Psoas muscle (tissue), 8 donors: ENCODE results near the gene GALM. TPM values are rescaled to one million over a fixed set of nuclear protein-coding genes. Genes with fewer than 3 reads are reported as not detected.

Experiments
- ATAC-seq, 4 donors: fragments of 200-7000 bp; cut with Tn5 transposase; one replicate each; pipeline ENCODE4 v1.9.1; 2020; ENCODE audit warnings: moderate library complexity in 3 of 4, mild to moderate bottlenecking in 2 of 4
- DNase-seq, 2 donors: peaks; one replicate each; pipeline ENCODE4 v3.0.0-alpha.2; 2020
- H3K27ac ChIP-seq: fragments of 200-600 bp; one replicate; pipeline ENCODE4 v1.8.0; 2022
- H3K27me3 ChIP-seq, 3 donors: fragments of 200-600 bp in 1 of 3; one replicate each; pipeline versions ENCODE4 v1.6.1 to v1.8.0; 2013 to 2022; ENCODE audit warnings: low read length in 2 of 3, mild to moderate bottlenecking in 2 of 3, moderate library complexity in 1 of 3; ENCODE audit not compliant: insufficient read depth in 3 of 3
- H3K36me3 ChIP-seq, 2 donors: fragments of 200-600 bp in 1 of 2; one replicate each; pipeline versions ENCODE4 v1.6.1 to v1.8.0; 2013 to 2022; ENCODE audit warnings: low read depth in 1 of 2, mild to moderate bottlenecking in 1 of 2, moderate library complexity in 1 of 2; ENCODE audit not compliant: insufficient read depth in 1 of 2
- H3K4me1 ChIP-seq: fragments of 200-600 bp; one replicate; pipeline ENCODE4 v1.8.0; 2022
- H3K4me3 ChIP-seq: fragments of 200-600 bp; one replicate; pipeline ENCODE4 v1.8.0; 2022; ENCODE audit warnings: mild to moderate bottlenecking
- H3K9me3 ChIP-seq: fragments of 200-600 bp; one replicate; pipeline ENCODE4 v1.8.0; 2022
- CTCF ChIP-seq: fragments of 200-600 bp; IDR thresholded peaks from one replicate; pipeline ENCODE4 v1.8.0; 2022; ENCODE audit warnings: antibody characterized with exemption
- whole genome bisulfite sequencing, 3 donors: extraction: QIAGEN DNeasy Blood & Tissue Kit; methylation state at CpG; one replicate each; pipeline versions ENCODE4 v1.1.6 to v1.1.7; 2013; 5-methylcytosine and 5-hydroxymethylcytosine counted together
- intact Hi-C, 2 donors: fragments of 100-400 bp; cut with DNase I; formaldehyde crosslinking; loops; one replicate each; pipeline versions ENCODE4 v1.11.0 to v1.14.2; 2022
- polyA plus RNA-seq, 3 donors: library from polyadenylated mRNA; stranded (reverse); fragments of 200-250 nt; gene quantifications; one replicate each; pipeline ENCODE4 v1.2.3, GENCODE V29; 2013
- total RNA-seq, 4 donors: library from RNA; stranded (reverse); fragmentation: NEBNext Ultra II Directional in 2 of 4; extraction: Animal tissue kit (Norgen Biotek cat#: 25700) in 2 of 4; gene quantifications; one replicate each; pipeline versions ENCODE4 v1.2.1 to v1.2.4, GENCODE V29; 2021 to 2023
- donor health status: healthy with polysubstance abuse.
- donor health status: DM: no; HTN: no; CAD: no; lungs with moderate emphysema.
- donor health status: Bipolar disorder and iron deficiency.
- donor health status: healthy.
- donor health status: DM: yes; HTN: yes; CAD: no.
- donor health status: DM: no; HTN: no; CAD: no.
- donor health status: DM: no; HTN: no; CAD: no.
- donor health status: DM: yes; HTN: yes; CAD: no.

The GALM gene
- total and polyA plus RNA-seq, 7 donors, result 2.0 to 16.1 (median 5.4) TPM

GRCh38 chr2:38731090-38731489, 65.2 kb downstream of the GALM start:
- intact Hi-C loops, result loop anchor here in 1 of 2 donors (5.0 kb wide), 1 partner anchor 419 kb away; no protein-coding TSS in a partner anchor
- no peak overlapping the region for H3K4me3 ChIP-seq
- H3K36me3 ChIP-seq, result peaks cover 5 to 77% of the 10 kb centered on the region in 2 donors
- no peaks in the 10 kb centered on the region for H3K4me1 ChIP-seq
- H3K27me3 ChIP-seq, result no peaks in the 10 kb centered on the region
- WGBS, 3 donors, result 95 to 98% (median 97%) methylated on average over 7 of the region's 7 CpGs
- no peak for ATAC-seq
- H3K27ac ChIP-seq, result no peak overlapping the region
- TF ChIP-seq CTCF, result no peak
- DNase-seq, result no peak
- no peaks in the 10 kb centered on the region for H3K9me3 ChIP-seq

- H3K27me3 ChIP-seq, result no peaks in the 10 kb centered on the region
- H3K4me3 ChIP-seq, result no peak overlapping the region
- DNase-seq, result no peak
- 89 to 92% (median 90%) methylated on average over 14 of the region's 14 CpGs for WGBS, 3 donors
- no peaks in the 10 kb centered on the region for H3K4me1 ChIP-seq
- H3K36me3 ChIP-seq, result peaks cover 5 to 82% of the 10 kb centered on the region in 2 donors
- H3K27ac ChIP-seq, result no peak overlapping the region
- TF ChIP-seq CTCF, result no peak
- H3K9me3 ChIP-seq, result no peaks in the 10 kb centered on the region
- no peak for ATAC-seq
- intact Hi-C loops, result loop anchor here in 1 of 2 donors (5.0 kb wide), 1 partner anchor 419 kb away; no protein-coding TSS in a partner anchor
Measured at GRCh38 chr2:38731684-38732221, 65.8 kb downstream of the GALM start.

- no peak overlapping the region for H3K4me3 ChIP-seq
- no peaks in the 10 kb centered on the region for H3K27me3 ChIP-seq
- no peak overlapping the region for H3K27ac ChIP-seq
- no peaks in the 10 kb centered on the region for H3K4me1 ChIP-seq
- TF ChIP-seq CTCF, result no peak
- intact Hi-C loops, result loop anchor here (1.0 to 5.0 kb wide), 2 partner anchors 11 to 421 kb away; no protein-coding TSS in a partner anchor
- peaks cover 9 to 95% of the 10 kb centered on the region in 2 donors for H3K36me3 ChIP-seq
- DNase-seq (no peak), ATAC-seq (no peak)
- WGBS, 3 donors, result 74 to 82% (median 75%) methylated on average over 6 of the region's 6 CpGs
- no peaks in the 10 kb centered on the region for H3K9me3 ChIP-seq
Measured at GRCh38 chr2:38733300-38733971, 67.5 kb downstream of the GALM start.

- Histone ChIP-seq H3K27me3 (no peaks in the 10 kb centered on the region), H3K4me1 (no peaks in the 10 kb centered on the region), H3K9me3 (no peaks in the 10 kb centered on the region), H3K4me3 (no peak overlapping the region), H3K27ac (no peak overlapping the region), H3K36me3 (peaks cover 9 to 95% of the 10 kb centered on the region in 2 donors)
- no peak for DNase-seq
- TF ChIP-seq CTCF, result no peak
- WGBS, 3 donors, result 67 to 70% (median 70%) methylated on average over 8 to 9 of the region's 9 CpGs
- ATAC-seq, result no peak
- intact Hi-C loops, result loop anchor here in 1 of 2 donors (5.0 kb wide), 1 partner anchor 422 kb away; no protein-coding TSS in a partner anchor
Measured at GRCh38 chr2:38734299-38735058, 68.6 kb downstream of the GALM start.
